Sigmoid colon (tissue), 7 donors: ENCODE data around the gene PTPN3. TPM values are rescaled to one million over a fixed set of nuclear protein-coding genes. Genes with fewer than 3 reads are reported as not detected.

Experiments used
- DNase-seq: peaks from one replicate; pipeline ENCODE4 v3.0.0-alpha.2; 2019
- H3K27ac ChIP-seq, 4 donors: fragments of 200-600 bp; sonication (generic); one replicate each; pipeline ENCODE4 v1.5.1; 2016 to 2019; ENCODE audit warnings: mild to moderate bottlenecking in 1 of 4
- H3K27me3 ChIP-seq, 3 donors: fragments of 200-600 bp; sonication (generic); one replicate each; pipeline ENCODE4 v1.5.1; 2019; ENCODE audit warnings: mild to moderate bottlenecking in 1 of 3
- H3K36me3 ChIP-seq, 4 donors: fragments of 200-600 bp; sonication (generic); one replicate each; pipeline ENCODE4 v1.5.1; 2016 to 2019
- H3K4me1 ChIP-seq, 4 donors: fragments of 200-600 bp; sonication (generic); one replicate each; pipeline ENCODE4 v1.5.1; 2017 to 2019
- H3K4me3 ChIP-seq, 4 donors: fragments of 200-600 bp; sonication (generic); one replicate each; pipeline ENCODE4 v1.5.1; 2017 to 2019; ENCODE audit warnings: mild to moderate bottlenecking in 2 of 4, moderate library complexity in 1 of 4
- H3K9me3 ChIP-seq, 4 donors: fragments of 200-600 bp in 3 of 4; sonication (generic) in 3 of 4; one replicate each; pipeline versions ENCODE4 v1.5.1 to v1.6.1; 2013 to 2019
- CTCF ChIP-seq, 4 experiments: fragments of 450-650 bp in 3 of 4; fragments of 200-600 bp in 1 of 4; IDR thresholded peaks; one replicate each; pipeline ENCODE4 v1.5.1; 2016 to 2019; ENCODE audit warnings: antibody characterized with exemption in 4 of 4, mild to moderate bottlenecking in 3 of 4, moderate library complexity in 2 of 4
- EP300 ChIP-seq, 4 donors: sonication (generic); formaldehyde crosslinking; IDR thresholded peaks; one replicate each; pipeline ENCODE4 v1.6.1; 2017; ENCODE audit warnings: antibody characterized with exemption in 4 of 4
- POLR2A ChIP-seq, 2 donors: fragments of 450-650 bp; IDR thresholded peaks; one replicate each; pipeline ENCODE4 v1.6.1; 2016; ENCODE audit warnings: antibody characterized with exemption in 2 of 2, mild to moderate bottlenecking in 2 of 2, moderate library complexity in 2 of 2
- POLR2AphosphoS5 ChIP-seq, 4 donors: sonication (generic); formaldehyde crosslinking; IDR thresholded peaks; one replicate each; pipeline ENCODE4 v1.6.1; 2017; ENCODE audit warnings: antibody characterized with exemption in 4 of 4
- WGBS, 2 donors: extraction: QIAGEN DNeasy Blood & Tissue Kit; methylation state at CpG; one replicate each; pipeline ENCODE4 v1.1.7; 2013; 5-methylcytosine and 5-hydroxymethylcytosine counted together
- intact Hi-C: fragments of 100-400 bp; cut with DNase I; formaldehyde crosslinking; loops from one replicate; pipeline ENCODE4 v1.15.1; 2023
- polyA plus RNA-seq, 3 donors: library from polyadenylated mRNA; stranded (reverse); fragments of 200-250 nt; gene quantifications; one replicate each; pipeline ENCODE4 v1.2.3, GENCODE V29; 2013
- total RNA-seq, 4 donors: library from RNA; depleted of rRNA; stranded (reverse); fragments of >200 nt; gene quantifications; one replicate each; pipeline ENCODE4 v1.1.0, GENCODE V29; 2016
- donor health status: healthy with polysubstance abuse.
- donor health status: Bipolar disorder and iron deficiency.
- donor health status: healthy.

PTPN3 gene
- total and polyA plus RNA-seq, 7 donors: 1.3 to 25.0 (median 2.5) TPM

DNA sequence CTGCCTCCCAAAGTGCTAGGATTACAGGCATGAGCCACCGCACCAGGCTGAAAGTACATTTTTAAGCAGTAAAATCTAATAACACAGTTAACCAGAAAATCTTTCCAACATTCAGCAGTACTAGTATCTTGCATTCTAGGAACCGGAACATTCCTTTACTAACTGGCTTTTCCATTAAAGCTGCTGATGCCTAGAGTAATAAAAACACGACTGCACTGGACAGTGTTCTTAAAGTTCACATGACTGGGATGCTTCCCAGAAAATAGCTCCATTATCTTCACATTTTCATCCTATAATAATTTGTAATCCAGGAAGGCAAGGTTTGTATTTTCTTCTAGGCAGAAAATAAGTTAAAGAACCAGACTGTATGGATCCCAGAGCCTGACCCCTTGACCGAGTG, 9.8 kb downstream of the PTPN3 start:
- Histone ChIP-seq H3K27me3 (peaks cover 0 to 7% (median 0%) of the 10 kb centered on the region in 3 donors), H3K27ac (no peak overlapping the region), H3K9me3 (no peaks in the 10 kb centered on the region), H3K36me3 (no peaks in the 10 kb centered on the region), H3K4me1 (no peaks in the 10 kb centered on the region), H3K4me3 (no peak overlapping the region)
- intact Hi-C loops: no loop called here
- DNase-seq: no peak
- no peak for TF ChIP-seq EP300 (IDR thresholded peaks at IDR 0.05)
- TF ChIP-seq POLR2AphosphoS5 (IDR thresholded peaks at IDR 0.05): no peak
- TF ChIP-seq POLR2A (IDR thresholded peaks at IDR 0.05): no peak
- TF ChIP-seq CTCF (IDR thresholded peaks at IDR 0.05): no peak
- WGBS, 2 donors: 70 to 79% methylated on average over 4 of the region's 4 CpGs

DNA sequence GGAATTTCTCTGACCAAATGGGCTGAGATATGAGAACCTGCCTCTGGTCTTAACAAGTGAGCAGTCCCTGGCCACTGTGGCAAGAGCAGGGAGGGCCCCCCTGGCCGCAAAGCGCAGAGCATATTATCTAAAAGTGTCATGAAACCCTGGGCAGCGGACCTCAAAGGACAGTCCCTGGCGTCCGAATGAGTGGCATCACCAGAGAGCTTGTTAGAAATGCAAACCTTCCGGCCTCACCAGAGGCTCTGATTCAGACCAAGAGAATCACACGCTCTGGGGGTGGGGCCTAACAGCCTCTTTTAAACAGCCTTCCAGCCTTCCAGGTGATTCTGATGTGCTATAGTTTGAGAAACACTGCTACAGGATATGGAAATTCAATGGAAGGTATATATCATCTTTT, 10.9 kb downstream of the PTPN3 start:
- no peak overlapping the region for H3K27ac ChIP-seq
- intact Hi-C loops: no loop called here
- no peak for TF ChIP-seq POLR2AphosphoS5 (IDR thresholded peaks at IDR 0.05)
- no peak for TF ChIP-seq EP300 (IDR thresholded peaks at IDR 0.05)
- TF ChIP-seq CTCF (IDR thresholded peaks at IDR 0.05): no peak
- TF ChIP-seq POLR2A (IDR thresholded peaks at IDR 0.05): no peak
- H3K36me3 ChIP-seq: no peaks in the 10 kb centered on the region
- H3K4me3 ChIP-seq: no peak overlapping the region
- DNase-seq: no peak
- no peaks in the 10 kb centered on the region for H3K4me1 ChIP-seq
- no peaks in the 10 kb centered on the region for H3K9me3 ChIP-seq
- H3K27me3 ChIP-seq: no peaks in the 10 kb centered on the region
- 62 to 76% methylated on average over 7 of the region's 7 CpGs for WGBS, 2 donors

DNA sequence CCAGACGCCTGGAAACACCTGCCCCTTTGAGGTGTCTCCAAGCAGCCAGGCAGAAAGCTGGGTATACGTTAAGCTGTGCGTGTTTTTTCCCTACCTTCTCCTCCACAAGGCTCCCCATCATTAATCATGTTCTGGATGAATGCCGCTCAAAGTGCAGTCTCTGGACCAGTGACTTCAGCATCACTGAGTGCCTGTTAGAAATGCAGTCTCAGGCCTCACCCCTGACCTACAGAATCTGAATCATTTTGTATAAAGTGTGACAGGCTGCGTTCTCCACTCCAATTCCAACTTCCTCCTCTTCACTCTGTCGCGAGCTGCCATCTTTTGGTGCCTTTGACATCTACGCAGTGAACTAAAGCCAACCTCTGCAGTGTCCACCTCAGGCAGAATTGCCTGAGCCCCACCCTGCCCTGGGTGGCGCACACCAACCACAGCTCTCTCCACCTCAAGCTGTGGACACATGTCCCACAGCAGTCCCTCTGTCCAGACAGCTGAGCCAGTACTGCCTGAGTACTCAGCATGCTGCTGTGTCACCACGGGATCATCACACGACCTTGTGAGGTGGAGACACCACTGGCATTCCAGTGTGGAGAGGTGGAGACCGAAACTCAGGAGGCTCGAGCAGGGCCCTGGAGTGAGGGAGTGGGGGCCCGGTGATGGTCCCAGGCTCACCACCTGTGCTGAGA, 14.2 kb downstream of the PTPN3 start:
- 86 to 90% methylated on average over 14 of the region's 14 CpGs for WGBS, 2 donors
- TF ChIP-seq POLR2AphosphoS5 (IDR thresholded peaks at IDR 0.05): no peak
- TF ChIP-seq EP300 (IDR thresholded peaks at IDR 0.05): no peak
- TF ChIP-seq POLR2A (IDR thresholded peaks at IDR 0.05): no peak
- no peak for TF ChIP-seq CTCF (IDR thresholded peaks at IDR 0.05)
- Histone ChIP-seq H3K36me3 (no peaks in the 10 kb centered on the region), H3K4me1 (no peaks in the 10 kb centered on the region), H3K27me3 (no peaks in the 10 kb centered on the region), H3K4me3 (no peak overlapping the region), H3K9me3 (no peaks in the 10 kb centered on the region), H3K27ac (no peak overlapping the region)
- intact Hi-C loops: no loop called here
- no peak for DNase-seq

GRCh38 chr9:109482391-109482916, 15.7 kb downstream of the PTPN3 start:
- no peak for TF ChIP-seq EP300 (IDR thresholded peaks at IDR 0.05)
- no peak for TF ChIP-seq POLR2A (IDR thresholded peaks at IDR 0.05)
- TF ChIP-seq POLR2AphosphoS5 (IDR thresholded peaks at IDR 0.05): no peak
- TF ChIP-seq CTCF (IDR thresholded peaks at IDR 0.05): no peak
- Histone ChIP-seq H3K4me3 (no peak overlapping the region), H3K9me3 (no peaks in the 10 kb centered on the region), H3K27ac (no peak overlapping the region), H3K27me3 (no peaks in the 10 kb centered on the region), H3K4me1 (no peaks in the 10 kb centered on the region), H3K36me3 (no peaks in the 10 kb centered on the region)
- WGBS, 2 donors: 78 to 83% methylated on average over 5 of the region's 5 CpGs
- intact Hi-C loops: no loop called here
- DNase-seq: no peak

DNA sequence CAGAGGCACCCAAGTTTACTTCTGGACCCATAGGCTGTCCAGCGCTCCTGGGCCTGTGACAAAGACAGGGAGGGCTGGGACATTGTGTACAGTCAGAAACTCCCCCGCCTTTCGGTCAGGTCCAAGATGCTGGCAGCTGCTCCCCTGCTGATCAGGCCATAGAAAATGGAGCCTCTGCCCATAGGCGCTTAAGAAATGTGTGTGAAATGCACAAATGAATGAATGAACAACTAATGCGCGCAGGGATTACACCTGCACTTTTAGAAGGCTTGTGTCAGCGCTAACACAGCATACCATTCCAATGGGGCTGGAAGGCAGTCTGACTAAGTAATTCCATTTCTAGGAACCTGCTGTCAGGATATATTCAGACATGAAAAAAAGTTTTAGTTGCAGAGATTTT, 16.3 kb downstream of the PTPN3 start:
- H3K9me3 ChIP-seq: no peaks in the 10 kb centered on the region
- no peak overlapping the region for H3K27ac ChIP-seq
- intact Hi-C loops: no loop called here
- TF ChIP-seq EP300 (IDR thresholded peaks at IDR 0.05) (no peak), CTCF (IDR thresholded peaks at IDR 0.05) (no peak), POLR2A (IDR thresholded peaks at IDR 0.05) (no peak), POLR2AphosphoS5 (IDR thresholded peaks at IDR 0.05) (no peak)
- no peaks in the 10 kb centered on the region for H3K36me3 ChIP-seq
- no peak overlapping the region for H3K4me3 ChIP-seq
- no peaks in the 10 kb centered on the region for H3K27me3 ChIP-seq
- H3K4me1 ChIP-seq: no peaks in the 10 kb centered on the region
- 87 to 91% methylated on average over 7 of the region's 7 CpGs for WGBS, 2 donors
- DNase-seq: no peak
